ENCODE measurements around the gene APPL2.
A peak's percentile ranks its signal among the peaks of the same experiment; 100 is the strongest.
"Not testable (repeated sequence)": the region's sequence is repeated elsewhere in the genome, so short reads cannot be mapped to it uniquely, and the experiment has no call there.

APPL2 gene

DNA sequence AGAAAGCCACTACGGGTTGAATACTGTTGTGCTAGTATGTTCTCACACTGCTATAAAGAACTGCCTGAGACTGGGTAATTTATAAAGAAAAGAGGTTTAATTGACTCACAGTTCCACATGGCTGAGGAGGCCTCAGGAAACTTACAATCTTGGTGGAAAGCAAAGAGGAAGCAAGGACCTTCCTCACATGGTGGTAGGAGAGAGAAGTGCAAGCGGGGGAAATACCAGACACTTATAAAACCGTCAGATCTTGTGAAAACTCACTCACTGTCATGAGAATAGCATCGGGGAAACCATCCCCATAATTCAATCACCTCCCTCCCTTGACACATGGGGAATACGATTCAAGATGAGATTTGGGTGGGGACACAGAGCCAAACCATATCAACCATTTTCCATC is 20.5 kb upstream of the APPL2 start:
- FAIRE-seq: not testable (repeated sequence)

DNA sequence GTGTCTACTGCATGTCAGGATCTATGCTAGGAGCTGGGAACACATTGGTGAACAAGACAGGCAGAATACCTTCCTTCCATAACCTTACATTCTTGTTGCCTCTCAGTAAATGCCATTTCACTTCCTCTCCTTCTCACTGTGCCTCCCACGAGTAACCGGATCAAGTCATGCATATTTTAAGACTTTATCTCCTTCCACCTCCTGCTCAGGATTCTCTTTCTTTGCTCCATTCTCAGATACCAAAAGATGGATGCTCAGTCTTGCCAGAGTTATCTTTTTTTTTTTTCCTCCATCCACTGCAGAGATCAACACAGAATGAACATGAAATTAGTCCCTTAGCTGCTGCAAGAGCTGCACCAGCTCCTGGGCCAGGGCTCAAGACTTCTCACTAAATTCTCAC is 20.0 kb upstream of the APPL2 start:
- FAIRE-seq: no peak

DNA sequence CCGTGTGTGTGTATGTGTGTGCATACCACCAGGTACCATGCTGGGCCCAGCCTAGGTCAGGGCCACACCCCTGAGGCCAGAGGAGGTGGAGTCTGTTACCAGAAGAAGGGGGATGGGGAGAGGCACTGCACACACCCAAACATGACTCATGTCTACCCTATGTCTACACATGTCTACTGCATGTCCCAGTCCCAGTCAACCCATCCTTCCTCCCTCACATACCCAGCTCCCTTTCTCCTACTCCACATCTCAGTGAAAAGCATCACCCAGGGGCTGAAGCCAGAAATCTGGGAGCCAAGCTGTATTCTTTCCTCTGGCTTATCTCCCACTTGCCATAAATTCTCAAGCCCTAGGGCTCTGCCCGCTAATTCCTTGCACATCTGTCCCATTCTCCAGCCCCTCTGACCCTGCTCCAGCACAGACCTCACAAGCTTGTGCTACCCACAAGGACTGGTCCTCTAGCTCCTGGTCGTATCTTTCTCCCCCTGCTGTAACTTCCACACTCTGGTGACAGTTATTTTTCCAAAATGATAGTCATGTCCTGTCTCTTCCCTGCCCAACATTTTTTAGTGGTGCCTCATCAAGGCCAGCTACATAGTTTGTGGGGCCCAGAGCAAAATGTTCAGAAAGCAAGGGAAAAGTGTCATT is 18.0 kb upstream of the APPL2 start:
- FAIRE-seq: no peak

DNA sequence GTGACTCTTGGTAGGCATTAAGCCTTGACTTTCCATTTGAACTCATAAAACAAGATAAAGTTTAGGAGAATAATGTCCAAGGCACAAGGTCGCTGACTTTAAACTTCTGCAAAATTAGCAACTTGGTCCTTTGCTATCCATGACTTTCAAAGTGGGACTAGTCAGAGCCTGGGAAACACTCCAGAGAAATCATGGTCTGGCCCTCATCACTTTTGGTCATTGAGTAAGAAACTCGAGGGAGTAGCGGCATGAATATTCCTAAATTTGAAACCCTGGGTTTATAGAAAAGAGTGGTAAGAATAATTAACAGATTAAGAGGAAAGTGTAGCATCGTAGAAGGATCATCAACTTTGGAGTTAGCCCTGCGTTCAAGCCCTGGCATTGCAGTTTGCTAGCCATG is 16.9 kb upstream of the APPL2 start:
- FAIRE-seq: no peak

DNA sequence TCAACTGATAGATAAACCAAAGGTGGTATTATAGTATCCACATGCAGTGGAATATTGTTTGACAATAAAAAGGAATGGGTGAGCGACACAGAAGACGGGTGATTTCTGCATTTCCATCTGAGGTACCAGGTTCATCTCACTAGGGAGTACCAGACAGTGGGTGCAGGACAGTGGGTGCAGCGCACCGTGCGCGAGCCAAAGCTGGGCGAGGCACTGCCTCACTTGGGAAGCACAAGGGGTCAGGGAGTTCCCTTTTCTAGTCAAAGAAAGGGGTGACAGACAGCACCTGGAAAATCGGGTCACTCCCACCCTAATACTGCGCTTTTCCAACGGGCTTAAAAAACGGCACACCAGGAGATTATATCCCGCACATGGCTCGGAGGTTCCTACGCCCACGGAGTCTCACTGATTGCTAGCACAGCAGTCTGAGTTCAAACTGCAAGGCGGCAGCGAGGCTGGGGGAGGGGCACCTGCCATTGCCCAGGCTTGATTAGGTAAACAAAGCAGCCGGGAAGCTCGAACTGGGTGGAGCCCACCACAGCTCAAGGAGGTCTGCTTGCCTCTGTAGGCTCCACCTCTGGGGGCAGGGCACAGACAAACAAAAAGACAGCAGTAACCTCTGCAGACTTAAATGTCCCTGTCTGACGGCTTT is 9.9 kb upstream of the APPL2 start:
- FAIRE-seq: not testable (repeated sequence)

DNA sequence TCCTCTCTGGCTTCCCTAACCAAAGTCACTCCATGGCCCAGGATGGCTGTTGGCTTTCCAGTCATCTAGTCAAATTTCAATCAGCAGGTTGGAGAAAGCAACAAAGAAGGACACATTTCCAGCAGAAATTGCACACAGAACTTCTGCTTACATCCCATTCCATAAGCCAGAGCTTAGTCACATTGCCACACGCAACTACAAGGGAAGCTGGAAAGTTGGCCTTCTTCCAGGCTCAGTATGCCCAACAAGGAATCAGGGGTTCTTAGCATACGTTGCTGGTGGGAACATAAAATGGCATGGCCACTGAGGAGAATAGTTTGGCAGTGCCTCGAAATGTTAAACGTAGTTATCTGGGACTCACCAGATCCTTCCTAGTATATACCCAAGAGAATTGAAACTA is 9.3 kb upstream of the APPL2 start:
- FAIRE-seq: no peak

DNA sequence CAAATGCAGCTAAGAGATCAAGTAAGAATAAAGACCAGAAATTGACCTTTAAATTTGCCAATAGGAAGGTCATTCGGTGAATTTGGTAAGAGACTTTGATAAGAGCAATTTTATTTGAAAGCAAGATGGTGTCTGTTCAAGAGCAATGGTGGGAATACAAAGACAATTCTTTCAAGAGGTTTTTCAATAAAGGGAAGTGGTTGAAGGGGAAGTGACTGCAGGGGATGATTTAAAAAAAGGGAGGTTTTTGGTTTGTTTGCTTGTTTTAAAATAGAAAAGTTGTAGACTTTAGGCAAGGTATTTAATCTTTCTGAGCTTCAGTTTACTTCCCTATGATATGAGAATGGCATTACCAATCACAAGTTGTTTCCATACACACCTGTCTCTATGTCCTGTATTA is 4.3 kb upstream of the APPL2 start:
- FAIRE-seq: no peak

DNA sequence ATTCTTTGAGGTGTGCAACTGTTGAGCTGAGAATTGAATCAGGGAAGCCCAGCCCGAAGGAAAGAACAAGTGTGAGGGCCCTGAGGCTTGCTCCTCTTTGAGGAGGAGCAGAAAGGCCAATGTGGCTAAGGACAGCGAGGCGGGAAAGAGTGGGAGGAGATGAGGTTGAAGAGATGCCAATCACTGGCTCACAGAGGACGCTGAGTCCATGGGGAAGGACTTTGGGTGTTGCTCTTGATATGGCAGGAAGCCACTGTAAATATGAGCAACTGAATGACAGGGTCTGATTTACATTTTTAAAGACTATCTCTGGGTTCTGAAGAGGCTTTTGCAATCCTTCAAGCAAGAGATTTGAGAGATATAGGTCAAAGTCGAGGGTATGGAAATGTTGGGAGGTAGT is 3.3 kb upstream of the APPL2 start:
- FAIRE-seq: no peak

DNA sequence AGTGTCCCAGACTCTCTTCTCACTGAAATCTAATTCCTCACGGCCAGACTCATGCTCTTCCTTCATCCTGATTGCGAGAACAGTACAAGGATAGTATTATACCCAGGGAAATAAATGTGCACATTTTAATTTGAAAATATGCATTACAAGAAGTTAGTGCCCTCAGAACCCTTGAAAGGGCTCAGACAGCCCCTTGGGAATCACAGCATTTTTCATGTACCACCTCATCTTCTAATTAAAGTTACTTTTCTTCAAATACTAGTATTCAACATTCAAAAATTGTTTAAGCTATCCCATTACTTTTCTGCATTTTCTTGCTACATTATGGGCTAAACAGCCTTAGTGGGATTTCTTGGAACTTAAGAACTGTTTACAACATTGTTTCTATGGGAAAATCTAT is 1.7 kb upstream of the APPL2 start:
- FAIRE-seq: no peak

DNA sequence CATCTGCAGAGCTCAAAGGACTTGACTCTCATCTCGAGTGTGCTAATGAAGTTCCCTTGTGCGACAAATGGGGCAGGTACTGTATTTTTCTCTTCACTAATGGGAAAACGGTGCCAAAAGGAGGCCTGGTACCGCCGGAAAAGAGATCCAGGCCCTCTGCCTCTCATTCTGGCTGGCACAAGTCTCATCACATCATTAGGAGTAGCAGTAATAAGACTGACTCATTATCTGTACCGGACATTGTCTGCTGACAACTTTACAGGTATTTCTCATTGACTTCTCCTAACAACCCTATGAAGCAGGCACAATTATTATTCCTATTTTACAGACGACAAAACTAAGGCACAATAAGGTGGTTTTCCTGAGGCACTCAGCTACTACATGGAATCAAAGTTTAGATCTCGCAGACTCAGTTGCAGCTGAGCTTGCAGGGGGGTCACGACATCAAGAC is 668 bp downstream of the APPL2 start:
- no peak for FAIRE-seq

DNA sequence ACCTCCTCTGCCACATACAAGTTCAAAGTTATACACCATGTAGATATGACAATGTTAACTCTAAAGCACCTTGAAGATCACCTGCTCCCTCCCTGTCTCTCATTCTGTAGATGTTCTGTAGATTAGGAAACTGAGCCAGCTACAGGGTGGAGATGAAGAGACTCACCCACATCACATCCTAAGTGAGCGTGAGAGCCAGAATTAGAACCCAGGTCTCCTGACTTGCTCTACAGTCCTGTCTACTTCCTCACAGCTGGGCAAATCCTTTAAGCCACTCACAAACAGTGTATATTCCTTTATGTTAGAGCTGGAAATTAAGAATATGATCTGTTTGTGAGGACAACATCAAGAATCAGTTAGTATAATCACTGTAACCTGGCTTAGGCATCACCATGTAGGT is 1.8 kb downstream of the APPL2 start:
- no peak for FAIRE-seq

DNA sequence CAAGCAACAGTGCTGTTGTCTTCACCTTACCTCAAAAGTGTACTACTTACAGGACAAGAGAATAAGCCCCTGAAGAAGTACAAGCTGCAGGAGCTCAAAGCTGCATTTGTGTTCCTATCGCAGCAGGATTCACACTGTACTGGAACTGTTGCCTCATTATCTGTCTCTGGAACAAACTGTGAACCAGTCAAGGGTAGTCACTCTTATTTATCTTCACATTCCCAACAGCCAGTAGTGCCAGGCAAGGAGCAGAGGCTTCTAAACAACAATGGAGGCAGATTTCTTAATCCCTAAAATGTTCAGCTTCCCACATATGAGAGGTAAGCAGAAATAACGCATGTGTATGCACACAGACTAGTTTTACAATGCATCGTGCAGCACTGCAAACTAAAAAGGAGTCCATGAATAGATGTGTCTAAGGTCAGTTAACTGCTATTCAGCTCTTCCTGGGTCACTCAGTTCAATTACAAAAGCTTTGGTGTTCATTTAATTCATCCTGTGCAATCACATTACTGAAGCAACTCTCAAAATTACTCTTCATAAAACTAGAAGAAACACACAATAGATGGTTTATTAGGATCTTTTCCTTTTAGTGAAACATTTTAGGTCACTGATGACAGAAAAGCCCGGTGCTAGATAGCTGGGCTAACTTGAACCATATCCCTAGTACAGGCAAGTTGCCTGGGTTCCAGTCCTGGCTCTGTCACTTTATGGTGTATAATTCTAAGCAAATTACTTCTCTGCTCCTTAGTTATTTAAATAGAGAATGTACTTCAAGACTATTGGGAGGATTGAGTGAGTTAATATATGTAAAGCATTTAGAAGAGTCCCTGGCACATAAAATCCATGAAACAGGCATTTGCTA is 2.7 kb downstream of the APPL2 start:
- FAIRE-seq: no peak

DNA sequence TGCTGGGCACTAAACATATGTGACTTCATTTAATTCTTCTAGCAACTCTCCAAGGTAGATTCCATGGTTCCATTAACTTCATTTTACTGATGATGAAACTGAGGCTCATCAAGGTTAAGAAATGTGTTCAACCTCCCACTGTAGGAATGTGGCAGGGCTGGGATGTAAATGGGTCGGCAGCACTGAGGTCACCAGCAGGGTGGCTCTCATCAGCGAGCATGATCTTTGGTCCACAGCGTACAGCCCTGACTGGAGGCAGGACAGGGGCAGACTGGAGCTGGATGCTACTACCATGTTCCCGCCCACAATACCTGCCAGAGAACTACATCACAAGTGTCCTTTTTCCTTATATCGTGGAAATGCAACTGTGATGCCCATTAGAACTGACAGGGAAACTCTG is 4.6 kb downstream of the APPL2 start:
- FAIRE-seq: no peak

DNA sequence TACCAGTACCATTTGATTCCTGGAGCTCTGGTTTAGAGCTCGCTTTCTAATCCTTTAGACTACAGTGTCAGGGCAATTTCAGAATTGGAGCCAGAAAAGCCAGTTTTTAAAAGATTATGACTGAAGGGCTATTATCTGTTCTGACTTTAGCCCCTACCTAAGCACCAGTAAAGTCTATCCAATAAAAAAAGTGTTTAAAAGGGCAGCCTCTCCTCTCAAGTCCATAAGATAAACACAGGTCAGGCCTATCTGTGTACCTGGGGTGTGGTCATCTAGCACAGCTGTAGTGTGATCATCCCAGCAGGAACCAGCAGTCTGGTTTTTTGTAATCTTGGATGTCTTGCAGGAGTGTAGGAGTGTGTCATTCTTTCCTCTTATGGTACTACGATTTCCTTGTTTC is 6.6 kb downstream of the APPL2 start:
- FAIRE-seq: no peak

DNA sequence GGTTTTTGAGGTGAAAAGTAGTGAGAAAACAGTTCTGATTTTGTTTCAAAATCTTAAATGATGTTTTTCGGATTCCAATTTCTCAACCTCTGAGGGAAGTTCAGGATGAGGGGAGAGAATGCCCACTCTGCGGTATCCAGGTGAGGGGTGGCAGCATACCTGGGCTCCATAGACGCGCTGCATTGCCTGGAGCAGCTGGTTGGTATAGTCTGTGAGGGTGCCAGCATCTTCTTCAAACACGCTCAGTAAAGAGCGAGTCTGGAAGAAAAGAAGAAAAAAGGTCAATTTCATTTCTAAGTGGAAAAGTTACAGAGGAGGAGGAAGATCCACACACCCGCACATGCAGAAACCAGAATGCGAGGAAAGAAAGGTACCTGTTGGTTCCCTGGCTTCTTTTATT is 7.0 kb downstream of the APPL2 start:
- no peak for FAIRE-seq

DNA sequence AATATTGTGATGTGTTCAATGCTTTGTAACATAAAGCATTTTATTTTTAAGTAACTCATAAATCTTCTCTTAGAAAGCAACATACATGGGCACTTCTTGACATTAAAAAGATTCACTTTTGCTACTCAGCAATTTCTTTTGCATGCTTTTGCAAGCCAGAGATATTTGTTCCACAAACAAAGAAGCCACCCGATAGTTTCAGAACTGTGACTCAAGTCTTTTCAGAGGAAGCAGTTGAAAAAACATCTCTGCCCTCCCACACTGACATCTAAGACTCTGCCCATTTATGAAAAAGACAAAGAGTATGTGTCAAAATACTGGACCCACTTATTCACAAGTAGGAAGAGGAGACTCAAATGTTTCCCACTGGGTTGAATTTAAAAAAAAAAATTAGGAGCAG is 7.5 kb downstream of the APPL2 start:
- no peak for FAIRE-seq

DNA sequence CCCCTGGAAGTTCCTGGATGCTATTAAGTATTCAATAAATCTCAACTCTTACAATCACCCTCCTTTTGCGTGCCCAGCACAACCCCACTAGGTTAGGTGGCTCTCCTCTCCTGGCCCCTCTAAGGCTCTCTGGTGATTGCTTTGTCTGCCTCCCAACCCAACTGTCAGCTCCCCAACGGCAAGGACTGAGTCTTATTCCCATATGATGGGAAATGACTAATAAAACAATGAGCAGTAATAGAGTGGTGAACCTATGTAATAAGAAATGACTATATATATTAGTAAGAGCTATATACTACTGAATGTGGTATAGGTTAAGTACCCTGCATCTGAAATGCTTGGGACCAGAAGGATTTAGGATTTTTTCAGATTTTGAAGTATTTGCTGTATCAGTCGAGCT is 8.1 kb downstream of the APPL2 start:
- no peak for FAIRE-seq

DNA sequence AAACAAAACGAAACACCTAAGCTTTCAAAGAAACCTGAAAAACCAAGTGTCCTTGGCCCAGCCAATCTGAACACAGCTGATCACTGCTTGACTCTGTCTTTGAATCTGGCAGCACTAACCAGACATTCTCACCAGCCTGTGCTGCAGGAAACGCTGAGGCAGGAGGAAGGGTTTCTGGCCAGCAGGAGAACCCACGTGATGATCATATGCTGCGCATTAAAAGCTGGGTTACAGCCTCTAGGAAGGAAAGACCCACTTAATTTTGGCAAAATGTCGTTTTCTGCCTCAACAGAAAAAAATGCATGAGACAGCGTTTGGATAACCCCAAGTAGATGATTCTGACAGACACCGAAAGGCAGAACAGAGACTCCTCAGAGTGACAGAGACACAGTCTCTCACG is 9.8 kb downstream of the APPL2 start:
- FAIRE-seq: peak; percentile 94

DNA sequence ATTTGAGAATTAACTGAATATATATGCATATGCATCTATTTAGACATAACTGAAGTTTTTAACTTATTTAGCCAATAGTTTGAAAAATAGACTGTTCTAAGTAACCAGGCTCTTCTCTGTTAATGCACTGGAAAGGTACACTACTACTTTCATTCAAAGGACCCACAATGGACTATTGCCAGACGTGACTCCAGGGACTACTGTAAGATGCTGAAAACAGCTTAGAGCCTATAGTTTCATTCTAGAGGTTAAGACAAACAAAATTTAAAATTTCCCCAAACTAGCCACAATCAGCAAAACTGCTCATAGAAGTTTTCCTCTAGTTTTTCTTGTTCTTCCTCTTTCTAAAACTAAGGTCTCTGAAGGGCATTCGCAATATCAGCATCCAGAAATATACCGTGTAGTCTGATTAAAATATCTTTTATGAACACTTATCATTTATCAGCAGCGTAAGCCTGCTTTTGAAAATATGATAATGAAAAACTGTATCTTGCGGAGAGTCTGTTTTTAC is 10.4 kb downstream of the APPL2 start:
- FAIRE-seq: peak; percentile 62

DNA sequence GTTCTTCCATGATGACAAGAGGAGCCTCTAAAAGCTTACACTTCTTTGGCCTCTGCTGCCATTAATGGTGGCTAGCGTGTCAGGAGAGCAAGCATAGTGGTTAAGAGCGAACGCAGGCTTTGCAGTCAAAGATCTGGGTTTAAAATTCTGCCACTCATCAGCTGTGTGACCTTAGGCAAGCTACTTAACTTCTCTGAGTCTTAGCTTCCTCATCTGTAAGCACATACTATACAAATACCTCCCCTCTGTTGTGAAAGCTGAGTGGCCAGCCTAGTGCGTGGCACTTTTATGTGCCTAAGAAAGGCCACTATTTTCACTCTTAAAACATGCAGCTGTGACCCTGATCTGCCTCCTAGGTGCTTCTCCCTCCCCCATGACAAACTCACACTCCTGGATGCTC is 11.6 kb downstream of the APPL2 start:
- FAIRE-seq: no peak

DNA sequence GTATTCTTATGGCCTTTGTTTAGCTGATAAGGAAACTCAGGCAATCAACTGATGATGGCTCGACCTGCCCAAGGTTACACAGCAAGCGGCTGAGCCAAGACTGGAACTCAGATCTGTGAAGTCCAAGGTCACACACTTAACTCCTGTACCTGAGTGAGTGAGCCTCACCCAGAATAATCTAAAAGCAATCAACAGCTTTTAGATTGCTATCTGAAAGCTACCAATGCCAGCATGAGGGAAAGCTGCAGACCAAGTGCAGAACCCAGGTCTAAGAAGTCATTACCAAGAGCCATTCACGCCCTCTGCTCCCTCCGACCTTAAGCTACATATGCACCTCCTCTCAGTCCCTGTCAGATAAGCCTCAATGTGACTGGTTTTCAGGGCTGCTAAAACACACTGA is 12.1 kb downstream of the APPL2 start:
- FAIRE-seq: no peak

DNA sequence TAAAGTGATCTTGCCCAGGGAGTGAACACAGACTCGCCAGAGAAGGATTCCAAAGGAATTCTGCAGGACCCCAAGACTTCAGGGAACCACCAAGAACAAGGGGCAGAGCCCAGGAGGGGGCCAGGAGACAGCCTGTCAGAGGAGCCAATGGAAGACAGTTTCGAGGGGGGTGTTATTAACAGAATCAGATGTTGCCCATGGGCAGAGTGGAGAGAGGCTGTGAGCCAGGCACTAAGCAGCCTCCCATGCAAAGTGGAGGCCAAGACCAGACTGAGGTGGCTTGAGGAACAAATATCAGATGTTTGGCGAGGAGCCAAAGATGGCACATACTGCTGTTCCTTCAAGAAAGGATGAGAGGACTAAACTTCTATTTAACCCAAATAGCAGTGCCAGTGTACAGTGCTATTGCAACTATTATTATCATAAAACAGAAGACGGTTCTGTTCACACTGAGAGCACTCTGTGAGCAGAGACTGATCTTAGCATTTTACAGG is 12.6 kb downstream of the APPL2 start:
- no peak for FAIRE-seq

DNA sequence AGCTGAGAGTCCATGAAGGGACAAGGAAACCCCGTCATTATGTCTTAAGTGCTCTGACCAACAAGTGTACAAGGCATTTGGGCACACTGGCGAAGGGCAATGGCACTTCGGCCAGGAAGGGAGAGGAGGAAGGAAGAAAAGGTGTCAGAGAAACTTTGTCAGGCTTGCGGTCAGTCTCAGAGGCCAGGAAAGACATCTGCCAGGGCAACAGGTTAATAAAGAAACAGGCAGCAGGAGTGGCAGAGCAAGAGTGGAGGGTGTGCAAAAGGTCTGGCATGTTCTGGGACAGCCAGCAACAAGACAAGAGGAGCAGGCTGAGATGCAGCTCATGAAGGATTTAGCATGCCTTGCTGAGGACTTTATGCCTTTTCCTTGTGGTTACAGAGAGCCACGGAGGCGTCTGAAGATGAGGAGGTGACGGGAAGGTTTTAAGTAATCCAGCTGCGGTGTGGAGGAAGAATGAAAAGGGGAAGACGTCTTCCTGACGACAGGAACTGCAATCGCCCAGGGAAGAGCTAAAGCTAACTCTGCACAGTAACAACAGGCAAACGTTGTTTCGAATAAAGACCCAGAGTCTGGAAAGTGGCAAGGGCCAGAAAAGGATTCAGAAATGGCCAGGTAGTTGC is 13.1 kb downstream of the APPL2 start:
- FAIRE-seq: no peak
